ENCODE measurements around the gene HOMER1. TPM values are rescaled to one million over a fixed set of nuclear protein-coding genes. Genes with fewer than 3 reads are reported as not detected.

Gene HOMER1
- total and polyA plus RNA-seq, 2 of the 4 experiments (the other 2 are of a cell fraction): 1.9 to 6.8 TPM

- in situ Hi-C loops (cut with MboI; ENCODE audit: low sequenced_read_pairs): no loop called here
These were observed 112.7 kb downstream of the HOMER1 start for GRCh38 chr5:79401216-79401615.

More at GRCh38 chr5:79401216-79401615, 112.7 kb downstream of the HOMER1 start:
- Histone ChIP-seq H3K79me1 (ENCODE audit: low read depth in 1 of 2, low read length in 2 of 2) (no peaks in the 10 kb centered on the region), H3K23ac (ENCODE audit: low read depth, low read length) (no peak overlapping the region), H4K5ac (ENCODE audit: low read depth, low read length) (no peak overlapping the region), H3K4ac (ENCODE audit: low read depth, low read length) (no peak overlapping the region), H2BK15ac (ENCODE audit: low read depth, low read length) (no peak overlapping the region), H2AFZ (replicated peaks; ENCODE audit: low read length, poor library complexity) (no peak overlapping the region), H2AK5ac (ENCODE audit: low read depth, low read length) (no peak overlapping the region), H3K4me2 (ENCODE audit: low read depth, low read length) (no peak overlapping the region), H3K4me1 (ENCODE audit: control insufficient read depth, insufficient read depth, low read length) (no peaks in the 10 kb centered on the region), H3K4me3 (ENCODE audit: insufficient read depth, low read depth, low read length) (no peak overlapping the region), H2BK120ac (ENCODE audit: low read depth, low read length) (no peak overlapping the region), H4K20me1 (ENCODE audit: insufficient read depth, low read length) (no peaks in the 10 kb centered on the region), H3K56ac (ENCODE audit: extremely low read depth, insufficient read depth, low read length) (no peak overlapping the region), H2BK5ac (ENCODE audit: low read depth, low read length, poor library complexity, severe bottlenecking) (no peak overlapping the region), H3K18ac (ENCODE audit: low read depth, low read length) (no peak overlapping the region), H3K14ac (replicated peaks; ENCODE audit: low read depth, low read length) (no peak overlapping the region), H3K36me3 (ENCODE audit: control insufficient read depth, insufficient read depth, low read length) (no peaks in the 10 kb centered on the region; the same call in 1 of the 2 replicates), H2BK20ac (ENCODE audit: low read depth, low read length) (no peak overlapping the region), H4K91ac (ENCODE audit: insufficient read depth, low read depth, low read length) (no peak overlapping the region), H3K27ac (ENCODE audit: insufficient read depth, low read length) (no peak overlapping the region), H3K9ac (ENCODE audit: low read depth, low read length) (no peak overlapping the region), H3K9me3 (ENCODE audit: control insufficient read depth, insufficient read depth, low read length) (no peaks in the 10 kb centered on the region), H3K27me3 (ENCODE audit: control insufficient read depth, insufficient read depth, low read length) (no peaks in the 10 kb centered on the region), H3K9me1 (ENCODE audit: insufficient read depth, low read length) (no peaks in the 10 kb centered on the region), H4K8ac (ENCODE audit: low read depth in 2 of 2, low read length in 2 of 2) (no peak overlapping the region), H2AK9ac (replicated peaks; ENCODE audit: low read depth, low read length, poor library complexity) (no peak overlapping the region)
- ChIA-PET POLR2A (ENCODE audit: unreplicated experiment) (no interaction called here), CTCF (no interaction called here)
- no CpG with 5 or more reads among the region's 5 CpGs for WGBS, 2 experiments (ENCODE audit: extremely low coverage in 2 of 2, insufficient read length in 1 of 2)
- intact Hi-C loops (cut with micrococcal nuclease): no loop called here
- dilution Hi-C loops (cut with HindIII; ENCODE audit: low sequenced_read_pairs, unreplicated experiment): no loop called here
- BruUV-seq (replicated peaks): no TSS peak
- ATAC-seq (ENCODE audit: low read depth) (no peak), DNase-seq (no peak)
- TF ChIP-seq CEBPB (IDR thresholded peaks at IDR 0.05; ENCODE audit: low read depth, low read length) (no peak), NFE2L2 (IDR thresholded peaks at IDR 0.05; ENCODE audit: low read depth, low read length) (no peak), RAD21 (IDR thresholded peaks at IDR 0.05; ENCODE audit: low read length) (no peak), CTCF (conservative IDR thresholded peaks at IDR 0.05; ENCODE audit: low read depth, low read length) (no peak), BHLHE40 (IDR thresholded peaks at IDR 0.05; ENCODE audit: low read depth, low read length) (no peak), MXI1 (IDR thresholded peaks at IDR 0.05; ENCODE audit: borderline replicate concordance, low read depth, low read length) (no peak), FOS (IDR thresholded peaks at IDR 0.05; ENCODE audit: low read depth, low read length) (no peak), RCOR1 (IDR thresholded peaks at IDR 0.05; ENCODE audit: insufficient replicate concordance, low read length) (no peak), SMC3 (IDR thresholded peaks at IDR 0.05; ENCODE audit: low read depth, low read length) (no peak), POLR2A (IDR thresholded peaks at IDR 0.05; ENCODE audit: low read depth, low read length) (no peak), CHD1 (IDR thresholded peaks at IDR 0.05; ENCODE audit: low read depth, low read length) (no peak), MAFK (IDR thresholded peaks at IDR 0.05; ENCODE audit: low read depth, low read length) (no peak), ELK1 (IDR thresholded peaks at IDR 0.05; ENCODE audit: borderline replicate concordance, low read depth, low read length) (no peak), MAZ (IDR thresholded peaks at IDR 0.05; ENCODE audit: borderline replicate concordance, low read depth, low read length) (no peak), RFX5 (IDR thresholded peaks at IDR 0.05; ENCODE audit: low read depth, low read length) (no peak), USF2 (IDR thresholded peaks at IDR 0.05; ENCODE audit: low read depth, low read length) (no peak)
